PC-3 (cell line): ENCODE data around the gene LDHAL6B.

Experiments
- EZH2 ChIP-seq: fragments of 300-600 bp; sonication (generic); IDR thresholded peaks from one replicate; pipeline ENCODE4 v1.6.1; 2017; ENCODE audit warnings: antibody characterized with exemption, mild to moderate bottlenecking, low read length; ENCODE audit not compliant: unreplicated experiment
- EZH2phosphoT487 ChIP-seq: fragments of 300-600 bp; sonication (generic); IDR thresholded peaks from 2 replicates; pipeline ENCODE4 v1.6.1; 2018; ENCODE audit warnings: mild to moderate bottlenecking, antibody characterized with exemption, low read length, borderline replicate concordance
- TF ChIP-seq, protein P1 (sequence below): fragments of 300-600 bp; sonication (generic); conservative IDR thresholded peaks from 2 replicates; pipeline ENCODE4 v1.5.1; 2017; ENCODE audit warnings: antibody characterized with exemption, low read depth, mild to moderate bottlenecking, low read length

DNA sequence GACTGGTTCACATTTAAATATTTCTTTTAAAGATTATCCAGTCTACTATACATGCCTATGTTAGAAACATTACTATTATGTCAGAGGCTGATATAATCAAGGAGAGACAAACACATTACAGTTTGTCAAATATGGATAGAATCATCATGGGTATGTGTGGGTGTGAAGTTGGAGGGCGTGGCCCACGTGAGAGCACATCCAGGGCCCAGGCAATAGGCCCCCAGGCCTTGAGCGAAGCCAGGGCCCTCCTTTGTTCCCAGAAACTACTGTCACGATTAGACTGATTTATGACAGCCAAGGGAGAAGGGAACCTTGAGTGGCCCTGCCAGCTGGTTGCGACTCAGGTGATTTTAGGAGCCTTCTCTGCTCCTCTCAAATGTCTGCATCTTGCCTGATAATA, 26.9 kb upstream of the LDHAL6B start:
- TF ChIP-seq, protein P1, sequence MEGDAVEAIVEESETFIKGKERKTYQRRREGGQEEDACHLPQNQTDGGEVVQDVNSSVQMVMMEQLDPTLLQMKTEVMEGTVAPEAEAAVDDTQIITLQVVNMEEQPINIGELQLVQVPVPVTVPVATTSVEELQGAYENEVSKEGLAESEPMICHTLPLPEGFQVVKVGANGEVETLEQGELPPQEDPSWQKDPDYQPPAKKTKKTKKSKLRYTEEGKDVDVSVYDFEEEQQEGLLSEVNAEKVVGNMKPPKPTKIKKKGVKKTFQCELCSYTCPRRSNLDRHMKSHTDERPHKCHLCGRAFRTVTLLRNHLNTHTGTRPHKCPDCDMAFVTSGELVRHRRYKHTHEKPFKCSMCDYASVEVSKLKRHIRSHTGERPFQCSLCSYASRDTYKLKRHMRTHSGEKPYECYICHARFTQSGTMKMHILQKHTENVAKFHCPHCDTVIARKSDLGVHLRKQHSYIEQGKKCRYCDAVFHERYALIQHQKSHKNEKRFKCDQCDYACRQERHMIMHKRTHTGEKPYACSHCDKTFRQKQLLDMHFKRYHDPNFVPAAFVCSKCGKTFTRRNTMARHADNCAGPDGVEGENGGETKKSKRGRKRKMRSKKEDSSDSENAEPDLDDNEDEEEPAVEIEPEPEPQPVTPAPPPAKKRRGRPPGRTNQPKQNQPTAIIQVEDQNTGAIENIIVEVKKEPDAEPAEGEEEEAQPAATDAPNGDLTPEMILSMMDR: no peak
- no peak for TF ChIP-seq EZH2
- TF ChIP-seq EZH2phosphoT487: no peak
